ENCODE measurements around the gene HDLBP.
"Not testable (repeated sequence)": the region's sequence is repeated elsewhere in the genome, so short reads cannot be mapped to it uniquely, and the experiment has no call there.

The HDLBP gene

DNA sequence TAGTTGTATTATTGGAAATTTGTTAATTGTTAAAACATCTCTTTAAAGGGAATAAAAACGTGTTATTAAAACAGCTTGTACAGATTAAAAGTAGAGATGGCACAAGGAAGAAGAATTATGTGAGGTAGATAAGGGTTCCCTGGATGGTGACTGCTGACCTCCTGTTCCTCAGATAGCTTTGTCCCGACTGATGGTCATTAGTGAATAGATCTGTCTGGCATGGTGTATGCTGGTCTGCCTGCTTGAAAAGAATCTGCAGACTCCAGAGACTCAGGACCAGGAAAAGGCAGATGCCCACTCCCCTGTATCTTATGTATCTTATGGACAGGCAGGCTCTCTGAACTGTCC is 35.0 kb upstream of the HDLBP start:
- no peak for DNase-seq
- TF ChIP-seq GATA1 (IDR thresholded peaks at IDR 0.05; ENCODE audit: low read depth, low read length), result no peak
- TF ChIP-seq POLR2A (IDR thresholded peaks at IDR 0.05; ENCODE audit: low read length), result no peak

DNA sequence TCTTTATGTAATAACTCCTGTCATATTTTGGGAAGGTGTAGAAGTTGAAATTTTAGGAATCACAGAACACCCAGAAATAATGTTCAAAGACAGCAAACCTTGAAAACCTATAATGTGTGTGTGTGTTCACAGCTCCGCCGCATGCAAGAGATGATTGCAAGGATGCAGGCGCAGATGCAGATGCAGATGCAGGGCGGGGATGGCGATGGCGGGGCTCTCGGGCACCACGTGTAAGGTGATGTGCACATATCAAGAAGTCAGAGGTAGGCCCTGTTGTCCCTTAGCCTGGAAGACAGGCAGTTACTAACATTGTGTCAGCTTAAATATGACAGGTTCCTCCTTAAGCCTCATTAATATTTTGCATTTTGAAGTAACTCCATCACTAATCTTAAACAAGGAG is 34.5 kb upstream of the HDLBP start:
- TF ChIP-seq GATA1 (IDR thresholded peaks at IDR 0.05; ENCODE audit: low read depth, low read length) (no peak), POLR2A (IDR thresholded peaks at IDR 0.05; ENCODE audit: low read length) (no peak)
- no peak for DNase-seq

DNA sequence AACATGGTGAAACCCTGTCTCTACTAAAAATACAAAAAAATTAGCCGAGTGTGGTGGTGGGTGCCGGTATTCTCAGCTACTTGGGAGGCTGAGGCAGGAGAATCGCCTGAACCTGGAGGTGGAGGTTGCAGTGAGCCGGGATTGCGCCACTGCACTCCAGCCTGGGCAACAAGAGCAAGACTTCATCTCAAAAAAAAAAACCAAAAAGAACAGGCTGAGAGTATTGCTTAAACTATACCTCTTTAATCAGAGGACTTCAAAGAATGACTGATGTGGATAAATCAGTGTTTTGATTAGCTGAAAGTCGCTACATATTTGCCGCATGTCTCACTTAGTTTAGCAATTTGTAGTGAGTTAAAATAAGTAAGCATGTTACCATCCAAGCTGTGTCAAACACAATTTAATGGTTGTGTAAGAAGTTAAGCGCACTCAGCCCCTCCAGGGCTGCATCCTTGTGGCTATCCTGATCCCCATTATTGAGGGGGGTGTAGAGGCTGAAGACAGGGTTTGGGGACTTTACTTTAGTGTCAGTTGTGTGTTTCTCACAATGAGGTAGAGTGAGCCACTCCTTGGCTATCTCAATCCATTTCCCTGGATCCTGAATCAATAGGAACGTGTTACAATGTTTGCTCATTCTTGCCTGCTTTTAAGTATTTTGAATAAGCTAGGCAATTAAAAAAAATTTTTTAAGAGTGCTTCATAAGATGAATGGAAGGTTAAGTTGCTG is 29.6 kb upstream of the HDLBP start:
- no peak for DNase-seq
- no peak for TF ChIP-seq POLR2A (IDR thresholded peaks at IDR 0.05; ENCODE audit: low read length)
- TF ChIP-seq GATA1 (IDR thresholded peaks at IDR 0.05; ENCODE audit: low read depth, low read length), result no peak

DNA sequence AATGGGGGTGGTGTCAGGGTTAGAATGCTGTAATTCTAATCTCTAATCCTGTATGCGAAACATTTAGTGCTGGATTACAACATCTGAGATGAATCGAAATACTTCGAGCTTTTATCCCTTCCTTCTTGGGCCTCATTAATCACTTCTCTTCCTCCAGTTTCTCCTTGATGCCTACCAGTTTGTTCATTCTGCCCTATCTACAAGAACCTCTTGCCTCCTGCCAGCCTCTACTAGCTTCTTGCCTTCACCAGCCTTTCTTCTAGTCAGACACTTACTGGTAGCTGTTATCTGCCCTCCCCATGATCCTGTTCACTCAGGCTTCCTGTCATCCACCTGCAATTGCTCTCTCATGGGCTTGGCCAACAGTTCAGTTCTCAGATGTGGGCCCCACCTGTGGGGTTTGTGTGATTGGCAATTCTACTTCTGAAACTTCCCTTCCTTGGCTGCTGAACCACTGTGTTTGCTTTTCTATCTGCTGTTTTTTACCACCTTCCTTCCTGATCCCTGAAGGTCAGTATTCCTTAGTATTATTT is 25.2 kb upstream of the HDLBP start:
- TF ChIP-seq GATA1 (IDR thresholded peaks at IDR 0.05; ENCODE audit: low read depth, low read length), result no peak
- no peak for TF ChIP-seq POLR2A (IDR thresholded peaks at IDR 0.05; ENCODE audit: low read length)
- no peak for DNase-seq

DNA sequence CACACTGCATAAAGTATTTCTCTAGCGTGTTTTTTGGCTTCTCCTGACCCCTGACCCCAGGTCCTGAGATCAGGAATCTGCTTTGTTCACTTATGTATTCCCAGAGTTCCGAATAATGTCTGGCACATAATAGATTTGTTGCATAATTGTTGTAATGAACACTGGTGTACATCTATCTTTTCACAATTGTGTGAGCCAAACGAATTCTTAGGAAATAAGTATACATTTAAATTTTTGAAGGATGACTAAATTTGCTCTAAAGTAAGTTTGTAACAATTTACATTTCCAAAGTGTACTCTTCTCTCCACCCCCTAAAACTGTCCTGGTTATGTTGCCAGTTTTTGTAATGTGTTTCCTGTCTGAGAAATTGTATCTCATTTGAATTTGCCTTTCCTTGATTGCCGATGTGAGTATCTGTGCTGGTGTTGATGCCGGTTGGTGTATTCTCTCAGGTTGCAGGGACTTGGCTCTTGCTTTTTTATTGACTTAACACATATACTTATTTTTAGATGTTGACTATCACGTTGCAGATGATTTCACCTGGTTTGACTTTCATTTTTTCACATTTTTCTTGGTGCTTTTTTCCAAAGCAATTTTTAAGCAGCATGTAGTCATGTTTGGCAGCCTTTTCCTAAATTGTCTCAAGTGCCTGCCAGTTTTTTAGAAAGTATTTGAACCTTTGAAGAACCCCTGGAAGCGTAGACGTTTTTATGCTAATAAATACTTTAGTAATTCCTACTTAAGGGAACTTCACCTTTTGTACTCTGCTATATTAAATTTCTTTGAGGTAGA is 24.6 kb upstream of the HDLBP start:
- no peak for DNase-seq
- TF ChIP-seq GATA1 (IDR thresholded peaks at IDR 0.05; ENCODE audit: low read depth, low read length), result no peak
- no peak for TF ChIP-seq POLR2A (IDR thresholded peaks at IDR 0.05; ENCODE audit: low read length)

DNA sequence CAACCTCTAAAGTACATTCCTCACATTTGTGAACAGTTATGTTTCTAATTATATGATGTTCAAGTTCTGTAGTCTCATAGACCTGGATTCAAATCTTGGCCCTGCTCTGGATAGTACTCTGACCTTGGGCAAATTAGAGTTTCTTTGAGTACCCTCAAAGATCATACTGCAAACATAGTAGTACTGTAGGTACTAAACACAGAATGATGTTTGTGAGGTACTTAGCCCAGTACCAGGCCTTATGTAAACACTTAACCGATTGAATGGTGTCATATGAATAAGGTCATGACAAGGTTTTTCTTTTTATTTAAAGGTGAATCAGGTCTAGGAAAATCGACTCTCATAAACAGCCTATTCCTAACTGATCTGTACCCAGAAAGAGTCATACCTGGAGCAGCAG is 19.3 kb upstream of the HDLBP start:
- no peak for TF ChIP-seq GATA1 (IDR thresholded peaks at IDR 0.05; ENCODE audit: low read depth, low read length)
- TF ChIP-seq POLR2A (IDR thresholded peaks at IDR 0.05; ENCODE audit: low read length), result no peak
- no peak for DNase-seq

DNA sequence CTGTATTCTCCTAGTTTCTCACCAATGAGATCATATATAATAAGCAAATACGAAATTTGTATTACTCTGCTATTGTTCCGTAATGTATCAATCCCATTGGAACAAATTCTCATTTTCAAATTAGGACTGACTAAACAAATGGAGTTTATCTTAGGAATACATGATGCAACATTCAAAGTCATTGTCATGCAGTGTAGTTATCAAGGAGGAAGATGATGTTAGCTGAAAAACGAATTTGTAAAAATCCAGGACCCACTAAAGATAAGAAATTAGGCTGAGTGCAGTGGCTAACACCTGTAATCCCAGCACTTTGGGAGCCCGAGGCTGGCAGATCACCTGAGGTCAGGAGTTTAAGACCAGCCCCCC is 15.1 kb upstream of the HDLBP start:
- TF ChIP-seq POLR2A (IDR thresholded peaks at IDR 0.05; ENCODE audit: low read length), result no peak
- TF ChIP-seq GATA1 (IDR thresholded peaks at IDR 0.05; ENCODE audit: low read depth, low read length), result no peak
- DNase-seq, result no peak

DNA sequence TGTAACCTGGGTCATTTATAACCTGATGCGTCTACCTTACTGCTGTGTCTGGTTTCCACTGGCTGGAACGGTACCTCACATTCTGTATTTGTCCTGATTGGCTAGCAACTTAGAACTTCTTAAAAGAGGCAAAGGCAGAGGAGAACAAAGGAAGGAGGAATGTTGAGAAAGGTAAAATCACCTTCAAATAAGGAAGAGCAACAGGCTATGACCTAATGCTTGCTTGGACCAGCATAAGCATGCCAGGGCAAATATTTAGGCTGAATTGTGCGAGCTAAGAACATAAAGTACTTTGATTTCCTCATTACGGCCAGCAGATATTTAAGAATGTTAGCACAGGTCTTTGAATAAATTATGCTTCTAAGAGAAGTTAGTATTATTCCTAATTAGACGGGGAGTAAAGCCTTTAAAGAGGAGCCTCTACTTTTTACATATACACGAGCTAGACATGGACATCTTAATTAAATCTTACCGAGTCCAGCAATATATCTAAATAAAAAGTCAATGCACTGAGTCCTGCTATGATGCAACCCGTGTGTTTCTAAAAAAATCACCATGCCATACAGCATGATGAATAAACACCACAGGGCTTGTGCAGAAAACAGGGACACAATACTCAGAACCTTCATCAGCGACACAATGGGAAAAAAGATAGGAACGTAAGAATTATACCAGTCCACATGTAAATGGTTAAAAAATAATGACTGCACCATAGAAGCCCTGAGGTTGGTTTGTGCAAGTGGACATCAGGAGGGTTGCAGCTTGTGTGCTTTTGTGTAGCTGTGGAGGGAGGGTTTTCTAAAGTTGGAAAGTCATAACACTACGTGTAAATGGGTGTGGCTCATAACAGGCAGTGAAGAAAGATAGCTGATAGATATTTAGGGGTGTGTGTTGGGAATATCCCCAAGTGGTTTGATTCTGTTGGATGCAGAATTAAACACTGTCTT is 14.5 kb upstream of the HDLBP start:
- DNase-seq, result peak; percentile 30 to 41
- TF ChIP-seq GATA1 (IDR thresholded peaks at IDR 0.05; ENCODE audit: low read depth, low read length), result no peak
- no peak for TF ChIP-seq POLR2A (IDR thresholded peaks at IDR 0.05; ENCODE audit: low read length)

DNA sequence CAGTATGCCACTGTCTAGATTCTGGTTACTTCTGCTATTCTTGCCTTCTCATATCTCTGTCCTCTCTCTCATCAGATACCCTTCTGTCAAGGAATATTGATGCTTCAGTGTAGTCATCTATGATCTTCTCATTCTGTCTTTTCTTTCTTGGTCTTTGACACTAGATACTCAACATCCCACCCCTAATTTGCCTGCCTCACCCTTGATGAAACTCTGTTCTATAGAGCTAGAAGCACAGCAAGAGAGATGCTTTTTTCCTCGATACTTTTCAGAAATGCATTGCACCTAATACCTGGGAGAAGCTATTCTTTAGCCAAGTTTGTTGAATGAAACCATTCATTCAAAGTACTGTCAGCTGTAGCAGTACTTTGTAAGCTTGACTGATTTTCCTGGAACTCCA is 9.8 kb upstream of the HDLBP start:
- TF ChIP-seq GATA1 (IDR thresholded peaks at IDR 0.05; ENCODE audit: low read depth, low read length), result no peak
- no peak for TF ChIP-seq POLR2A (IDR thresholded peaks at IDR 0.05; ENCODE audit: low read length)
- no peak for DNase-seq

DNA sequence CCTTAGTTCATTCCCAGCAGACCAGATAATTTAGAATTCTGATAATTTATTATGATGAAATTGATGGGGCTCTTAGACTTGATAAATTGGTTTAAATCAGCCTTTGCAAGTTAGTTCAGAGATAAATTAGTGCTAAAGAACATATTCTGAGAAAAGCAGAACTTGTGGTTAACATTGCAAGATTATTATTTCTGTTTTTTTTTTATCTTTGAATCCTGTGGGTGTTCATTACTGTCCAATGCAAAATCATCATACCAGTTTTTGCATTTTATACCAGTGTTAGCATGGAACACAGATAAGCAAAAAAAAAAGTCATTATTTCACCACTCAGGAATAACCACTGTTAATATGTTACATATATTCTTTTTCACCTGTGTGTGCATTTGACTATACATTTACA is 9.3 kb upstream of the HDLBP start:
- DNase-seq, result no peak
- TF ChIP-seq POLR2A (IDR thresholded peaks at IDR 0.05; ENCODE audit: low read length) (no peak), GATA1 (IDR thresholded peaks at IDR 0.05; ENCODE audit: low read depth, low read length) (no peak)

DNA sequence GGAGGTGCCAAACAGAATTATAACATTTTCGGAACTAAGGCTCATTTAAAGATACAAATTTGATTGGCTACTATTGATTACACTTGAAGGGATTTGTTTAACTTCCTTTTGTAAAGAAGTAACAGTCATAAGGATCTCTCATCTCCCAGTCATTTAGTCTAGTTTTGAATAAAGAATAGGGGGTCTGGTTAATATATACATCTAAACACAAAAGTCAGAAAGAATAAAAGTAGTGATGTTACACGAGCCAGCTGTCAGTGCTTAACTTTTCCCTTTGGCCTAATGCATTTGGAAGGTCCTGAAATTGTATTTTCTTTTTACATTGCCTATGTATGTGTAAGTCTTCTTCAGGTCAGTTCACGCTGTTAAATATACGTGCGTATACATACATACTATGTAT is 8.3 kb upstream of the HDLBP start:
- DNase-seq, result no peak
- TF ChIP-seq GATA1 (IDR thresholded peaks at IDR 0.05; ENCODE audit: low read depth, low read length) (no peak), POLR2A (IDR thresholded peaks at IDR 0.05; ENCODE audit: low read length) (no peak)

DNA sequence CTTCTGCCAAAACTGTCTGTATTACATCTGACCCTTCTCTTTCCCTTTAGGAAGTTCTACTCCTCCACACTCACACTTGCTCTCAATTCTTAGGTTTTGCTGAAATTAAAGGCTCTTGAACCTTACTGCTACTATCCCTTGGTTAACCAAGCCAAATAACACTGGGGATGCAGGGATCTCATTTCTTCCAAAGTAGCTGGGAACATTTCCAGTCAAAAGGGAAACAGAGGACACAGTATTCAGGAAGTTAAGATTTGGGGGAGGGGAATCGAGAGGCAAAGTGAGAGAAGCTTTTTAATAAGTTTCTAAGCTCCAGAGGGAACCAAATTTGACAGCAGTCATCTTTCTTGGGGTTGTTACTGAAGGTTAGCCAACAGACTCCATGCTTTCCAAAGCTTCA is 6.4 kb upstream of the HDLBP start:
- TF ChIP-seq POLR2A (IDR thresholded peaks at IDR 0.05; ENCODE audit: low read length) (no peak), GATA1 (IDR thresholded peaks at IDR 0.05; ENCODE audit: low read depth, low read length) (no peak)
- no peak for DNase-seq

DNA sequence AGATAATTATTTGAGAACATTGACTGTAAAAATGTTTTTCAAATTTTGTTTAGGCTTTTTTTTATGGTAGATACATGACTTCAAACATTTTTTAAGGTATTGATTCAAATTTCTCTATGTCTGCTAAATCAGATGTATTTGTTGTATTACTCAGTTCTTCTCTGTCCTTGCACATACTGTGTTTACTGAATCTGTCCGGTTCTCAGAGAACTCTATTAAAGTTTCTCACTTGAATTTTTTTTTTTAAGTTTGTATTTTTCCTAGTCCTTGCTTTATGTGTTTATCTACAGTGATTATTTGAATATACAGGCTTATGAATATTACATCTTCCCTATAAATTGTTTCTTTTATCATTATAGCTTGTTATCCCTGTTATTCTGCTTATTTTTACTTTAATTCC is 5.6 kb upstream of the HDLBP start:
- TF ChIP-seq POLR2A (IDR thresholded peaks at IDR 0.05; ENCODE audit: low read length), result no peak
- TF ChIP-seq GATA1 (IDR thresholded peaks at IDR 0.05; ENCODE audit: low read depth, low read length), result no peak

DNA sequence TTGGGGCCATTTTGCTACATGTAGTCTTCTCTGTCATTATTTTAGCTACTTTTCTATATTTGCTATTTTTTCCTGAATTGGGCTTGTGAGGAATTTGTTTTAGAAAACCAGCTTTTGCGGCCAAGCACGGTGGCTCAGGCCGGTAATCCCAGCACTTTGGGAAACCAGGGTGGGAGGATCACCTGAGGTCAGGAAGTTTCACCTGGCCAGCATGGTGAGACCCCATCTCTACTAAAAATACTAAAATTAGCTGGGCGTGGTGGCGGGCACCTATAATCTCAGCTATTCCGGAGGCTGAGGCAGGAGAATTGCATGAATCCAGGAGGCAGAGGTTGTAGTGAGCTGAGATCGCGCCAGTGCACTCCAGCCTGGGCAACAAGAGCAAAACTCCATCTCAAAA is 4.9 kb upstream of the HDLBP start:
- no peak for TF ChIP-seq GATA1 (IDR thresholded peaks at IDR 0.05; ENCODE audit: low read depth, low read length)
- TF ChIP-seq POLR2A (IDR thresholded peaks at IDR 0.05; ENCODE audit: low read length), result no peak
- DNase-seq, result no peak

More for the DNA sequence above, 5.6 kb upstream of the HDLBP start:
- DNase-seq, result no peak

DNA sequence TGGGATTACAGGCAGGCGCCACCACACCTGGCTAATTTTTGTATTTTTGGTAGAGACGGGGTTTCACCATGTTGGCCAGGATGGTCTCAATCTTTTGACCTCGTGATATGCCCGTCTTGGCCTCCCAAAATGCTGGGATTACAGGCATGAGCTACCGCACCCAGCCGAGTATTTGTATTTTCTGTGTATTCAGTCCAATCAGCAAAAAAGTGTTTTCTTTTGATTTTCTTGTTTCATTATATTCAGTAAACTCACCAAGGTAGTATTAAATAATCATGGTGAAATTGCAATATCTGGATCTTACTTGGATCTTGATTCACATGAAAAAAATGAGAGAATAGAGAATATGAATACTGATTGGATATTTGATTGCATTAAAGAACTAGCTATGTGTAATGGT is 3.4 kb upstream of the HDLBP start:
- not testable (repeated sequence) for DNase-seq

Data from erythroblast (primary cell).